ENCODE measurements around the gene RAPH1.
"Not testable (repeated sequence)": the region's sequence is repeated elsewhere in the genome, so short reads cannot be mapped to it uniquely, and the experiment has no call there.

Gene RAPH1

GRCh38 chr2:203431391-203432185 is 103.5 kb downstream of the RAPH1 start:
- DNase-seq = no peak

- not testable (repeated sequence) for DNase-seq
These were observed 105.5 kb downstream of the RAPH1 start for GRCh38 chr2:203429643-203430042.

- DNase-seq = peak; percentile 75
These were observed 108.0 kb downstream of the RAPH1 start for GRCh38 chr2:203427061-203427460.

GRCh38 chr2:203418271-203418670 is 116.8 kb downstream of the RAPH1 start:
- DNase-seq = no peak

GRCh38 chr2:203413796-203414195 is 121.3 kb downstream of the RAPH1 start:
- no peak for DNase-seq

- DNase-seq = no peak
These were observed 122.4 kb downstream of the RAPH1 start for GRCh38 chr2:203412546-203413331.

GRCh38 chr2:203407496-203407895 is 127.6 kb downstream of the RAPH1 start:
- DNase-seq = no peak

GRCh38 chr2:203404996-203405395 is 130.1 kb downstream of the RAPH1 start:
- no peak for DNase-seq

GRCh38 chr2:203400805-203401585 is 134.1 kb downstream of the RAPH1 start:
- no peak for DNase-seq

GRCh38 chr2:203399031-203399430 is 136.1 kb downstream of the RAPH1 start:
- no peak for DNase-seq

GRCh38 chr2:203396667-203397066 is 138.4 kb downstream of the RAPH1 start:
- no peak for DNase-seq

GRCh38 chr2:203395858-203396257 is 139.2 kb downstream of the RAPH1 start:
- no peak for DNase-seq

GRCh38 chr2:203394519-203395227 is 140.4 kb downstream of the RAPH1 start:
- no peak for DNase-seq

GRCh38 chr2:203388153-203388552 is 146.9 kb downstream of the RAPH1 start:
- not testable (repeated sequence) for DNase-seq

GRCh38 chr2:203383038-203383437 is 152.1 kb downstream of the RAPH1 start:
- no peak for DNase-seq

- no peak for DNase-seq
These were observed 155.9 kb downstream of the RAPH1 start for GRCh38 chr2:203379156-203379555.

- no peak for DNase-seq
These were observed 158.9 kb downstream of the RAPH1 start for GRCh38 chr2:203376173-203376572.

GRCh38 chr2:203372706-203373105 is 162.4 kb downstream of the RAPH1 start:
- not testable (repeated sequence) for DNase-seq

- DNase-seq = no peak
These were observed 168.2 kb downstream of the RAPH1 start for GRCh38 chr2:203366639-203367466.

GRCh38 chr2:203361922-203362321 is 173.2 kb downstream of the RAPH1 start:
- no peak for DNase-seq

- peak; percentile 5 for DNase-seq
These were observed 173.6 kb downstream of the RAPH1 start for GRCh38 chr2:203361495-203361894.

All from inflammatory macrophage treated with lipopolysaccharide for 4 hours (primary cell).